K562 (cell line): ENCODE data around the gene RPS17. TPM values are rescaled to one million over a fixed set of nuclear protein-coding genes. Genes with fewer than 3 reads are reported as not detected.

Source experiments
- ATAC-seq: fragments of 200-7000 bp; cut with Tn5 transposase; 3 replicates; pipeline ENCODE4 v1.9.1; 2020; ENCODE audit warnings: moderate library complexity
- BruUV-seq: library from RNA; stranded (reverse); fragments of 400-500 nt; replicated peaks from 2 replicates; lab custom pipeline; 2021; lab: Mats Ljungman, UMichigan
- CTCF ChIA-PET: fragments of 300-600 bp; formaldehyde crosslinking; extraction: SDS; loops from one replicate; lab custom pipeline; 2021; ENCODE audit warnings: low intra/inter-chr PET ratio; lab: Yijun Ruan, JAX
- POLR2A ChIA-PET: fragments of 300-600, 350-650 bp; sonication (Branson Sonifier 250); formaldehyde crosslinking; extraction: SDS; loops from one replicate; lab custom pipeline; 2021; ENCODE audit warnings: antibody characterized with exemption, inconsistent platforms; lab: Yijun Ruan, JAX
- DNase-seq, 4 experiments: peaks; one replicate each; pipeline versions ENCODE4 v3.0.0 to v3.0.0-alpha.2; 2011 to 2018; ENCODE audit warnings: low spot score in 3 of 4, mixed read lengths in 3 of 4; ENCODE audit errors: extremely low read depth in 1 of 4
- FAIRE-seq: peaks from 2 replicates; lab custom pipeline; 2011; peaks lifted over from hg19 to GRCh38; lab: Jason Lieb, UNC
- H2AFZ ChIP-seq: 2 replicates; pipeline ENCODE4 v1.6.0; 2011; ENCODE audit warnings: low read depth, low read length, control low read depth, inconsistent platforms
- H3K27ac ChIP-seq: fragments of 200-600 bp; 3 replicates; pipeline ENCODE4 v1.8.0; 2011; ENCODE audit warnings: low read depth, mild to moderate bottlenecking, control low read depth, inconsistent platforms, low read length, moderate library complexity, mixed read lengths; ENCODE audit errors: extremely low read depth
- H3K27me3 ChIP-seq, 2 experiments: fragments of 300-600 bp in 1 of 2; 2 replicates in 1 of 2; 3 replicates in 1 of 2; pipeline versions ENCODE4 v1.6.0 to v1.8.0; 2011; ENCODE audit warnings: inconsistent platforms in 2 of 2, low read length in 2 of 2, mild to moderate bottlenecking in 1 of 2, mixed read lengths in 1 of 2, moderate library complexity in 1 of 2; ENCODE audit not compliant: control insufficient read depth in 2 of 2, insufficient read depth in 2 of 2
- H3K36me3 ChIP-seq: fragments of 300-600 bp; 3 replicates; pipeline ENCODE4 v1.8.0; 2011; ENCODE audit warnings: mild to moderate bottlenecking, low read length, inconsistent platforms; ENCODE audit not compliant: control insufficient read depth, insufficient read depth
- H3K4me1 ChIP-seq, 2 experiments: fragments of 200-600 bp in 1 of 2; replicated peaks in 1 of 2; 2 replicates in 1 of 2; 3 replicates in 1 of 2; pipeline versions ENCODE4 v1.5.1 to v1.8.0; 2011; ENCODE audit warnings: inconsistent platforms in 2 of 2, low read length in 2 of 2, mild to moderate bottlenecking in 1 of 2, mixed read lengths in 1 of 2, moderate library complexity in 1 of 2; ENCODE audit not compliant: control insufficient read depth in 2 of 2, insufficient read depth in 2 of 2
- H3K4me2 ChIP-seq: 2 replicates; pipeline ENCODE4 v1.6.1; 2011; ENCODE audit warnings: low read length, control low read depth, inconsistent platforms, mixed read lengths; ENCODE audit not compliant: insufficient read depth
- H3K4me3 ChIP-seq: fragments of 200-600 bp; sonication (generic), shearing (Covaris generic); 2 replicates; pipeline ENCODE4 v1.5.1; 2016; ENCODE audit warnings: control low read depth, inconsistent platforms
- H3K79me2 ChIP-seq: fragments of 200-600 bp; 3 replicates; pipeline ENCODE4 v1.8.0; 2011; ENCODE audit warnings: low read length, inconsistent platforms; ENCODE audit not compliant: control insufficient read depth, insufficient read depth
- H3K9ac ChIP-seq, 2 experiments: 2 replicates each; pipeline versions ENCODE4 v1.6.0 to v1.6.1; 2011; ENCODE audit warnings: low read depth in 2 of 2, low read length in 2 of 2, control low read depth in 1 of 2, inconsistent platforms in 1 of 2, mild to moderate bottlenecking in 1 of 2, mixed read lengths in 1 of 2; ENCODE audit not compliant: insufficient read depth in 1 of 2
- H3K9me1 ChIP-seq: one replicate; pipeline ENCODE4 v1.6.0; 2011; ENCODE audit warnings: inconsistent platforms, mild to moderate bottlenecking, low read length, moderate library complexity; ENCODE audit not compliant: control insufficient read depth, insufficient read depth
- H3K9me3 ChIP-seq: replicated peaks from 2 replicates; pipeline ENCODE4 v1.5.1; 2011; ENCODE audit warnings: low read depth, low read length, inconsistent platforms; ENCODE audit not compliant: control insufficient read depth, insufficient read depth
- H4K20me1 ChIP-seq: replicated peaks from 2 replicates; pipeline ENCODE4 v1.6.1; 2011; ENCODE audit warnings: low read length, inconsistent platforms, mixed read lengths; ENCODE audit not compliant: control insufficient read depth, insufficient read depth
- ATF4 ChIP-seq: fragments of 450-650 bp; formaldehyde crosslinking; IDR thresholded peaks from 2 replicates; pipeline ENCODE4 v1.4.0; 2022; ENCODE audit warnings: mild to moderate bottlenecking, moderate library complexity
- ATF7 ChIP-seq: fragments of 450-650 bp; IDR thresholded peaks from 2 replicates; pipeline ENCODE4 v1.7.1; 2014; ENCODE audit warnings: mild to moderate bottlenecking, moderate library complexity
- CEBPG ChIP-seq, 3 experiments: fragments of 200-800 bp in 1 of 3; sonication (Bioruptor generic) in 1 of 3; sonication (generic) in 1 of 3; formaldehyde crosslinking in 1 of 3; IDR thresholded peaks in 2 of 3; conservative IDR thresholded peaks in 1 of 3; 2 replicates each; pipeline versions ENCODE4 v1.6.1 to v1.8.0; 2016 to 2022; ENCODE audit warnings: missing compliant biosample characterization in 2 of 3, missing genetic modification characterization in 2 of 3, mild to moderate bottlenecking in 1 of 3, missing genetic modification reagents in 1 of 3
- CTCF ChIP-seq, 3 experiments: IDR thresholded peaks in 2 of 3; conservative IDR thresholded peaks in 1 of 3; 2 replicates each; pipeline ENCODE4 v1.5.1; 2011 to 2012; ENCODE audit warnings: low read length in 3 of 3, mild to moderate bottlenecking in 3 of 3, control low read depth in 2 of 3, improper control_type of control experiment in 1 of 3, inconsistent platforms in 1 of 3, low read depth in 1 of 3, mixed read lengths in 1 of 3, moderate library complexity in 1 of 3; ENCODE audit not compliant: insufficient read depth in 2 of 3
- DEAF1 ChIP-seq: fragments of 450-650 bp; formaldehyde crosslinking; IDR thresholded peaks from 2 replicates; pipeline ENCODE4 v1.4.0; 2020; ENCODE audit warnings: mild to moderate bottlenecking, moderate library complexity
- FUS ChIP-seq: fragments of 200-400 bp; formaldehyde crosslinking; optimal IDR thresholded peaks from 2 replicates; pipeline ENCODE3; 2017; ENCODE audit warnings: low read depth, low read length
- RAD21 ChIP-seq, 2 experiments: fragments of 250-450 bp in 1 of 2; fragments of 450-650 bp in 1 of 2; sonication (Bioruptor Pico) in 1 of 2; formaldehyde crosslinking in 1 of 2; IDR thresholded peaks in 1 of 2; conservative IDR thresholded peaks in 1 of 2; 2 replicates each; pipeline versions ENCODE4 v1.4.0 to v1.8.0; 2020 to 2022; ENCODE audit warnings: mild to moderate bottlenecking in 2 of 2, moderate library complexity in 1 of 2
- RB1 ChIP-seq: fragments of 450-650 bp; IDR thresholded peaks from 2 replicates; pipeline ENCODE4 v1.6.1; 2017; ENCODE audit warnings: low read depth, mild to moderate bottlenecking
- SMAD4 ChIP-seq: fragments of 250-450 bp; sonication (Bioruptor Pico); conservative IDR thresholded peaks from 2 replicates; pipeline ENCODE4 v1.8.0; 2021; ENCODE audit warnings: inconsistent platforms, mild to moderate bottlenecking, moderate library complexity
- SMC3 ChIP-seq: conservative IDR thresholded peaks from 2 replicates; pipeline ENCODE4 v1.6.1; 2011; ENCODE audit warnings: low read depth, low read length, improper control_type of control experiment; ENCODE audit not compliant: insufficient read depth
- SOX6 ChIP-seq: fragments of 450-650 bp; IDR thresholded peaks from 2 replicates; pipeline ENCODE4 v1.6.1; 2014; ENCODE audit warnings: mild to moderate bottlenecking
- ZBTB26 ChIP-seq: fragments of 450-650 bp; formaldehyde crosslinking; IDR thresholded peaks from 2 replicates; pipeline ENCODE4 v1.4.0; 2022; ENCODE audit warnings: missing genetic modification characterization
- ZNF764 ChIP-seq: fragments of 250-450 bp; sonication (Bioruptor Pico); IDR thresholded peaks from 2 replicates; pipeline ENCODE4 v1.4.0; 2020; ENCODE audit warnings: low read depth, mild to moderate bottlenecking, moderate library complexity
- ZSCAN32 ChIP-seq: fragments of 450-650 bp; formaldehyde crosslinking; IDR thresholded peaks from 2 replicates; pipeline ENCODE4 v1.4.0; 2020; ENCODE audit warnings: mild to moderate bottlenecking, moderate library complexity
- WGBS: fragments of 100-300 bp; shearing (Covaris generic); methylation state at CpG from one replicate; pipeline ENCODE4 v1.1.6; 2016; ENCODE audit warnings: low coverage, mixed read lengths; ENCODE audit not compliant: insufficient coverage; ENCODE audit errors: missing lambda C conversion rate; 5-methylcytosine and 5-hydroxymethylcytosine counted together
- in situ Hi-C: fragments of 300-500 bp; cut with MboI; formaldehyde crosslinking; loops from 4 replicates; pipeline ENCODE4 v1.15.0; 2018; ENCODE audit warnings: inconsistent platforms, mixed read lengths
- intact Hi-C: fragments of 100-400 bp; cut with micrococcal nuclease; formaldehyde crosslinking; loops from 2 replicates; pipeline ENCODE4 v1.14.2; 2022
- polyA plus RNA-seq, 8 experiments: library from polyadenylated mRNA; depleted of rRNA in 4 of 8; stranded (reverse) in 5 of 8; unstranded in 3 of 8; fragments of >200 nt; fragmentation: Nextera tagmentation in 2 of 8; fragmentation: Illumina TruSeq in 1 of 8; extraction: Ambion mirVana in 2 of 8; extraction: Trizol in 1 of 8; gene quantifications; 2 replicates each; pipeline versions ENCODE4 v1.2.1 to v1.2.3, GENCODE V29; 2011 to 2014; ENCODE audit warnings: inconsistent platforms in 1 of 8, missing spikeins in 1 of 8
- total RNA-seq, 7 experiments: library from RNA; depleted of rRNA in 6 of 7; stranded (reverse); fragments of >200 nt in 6 of 7; fragmentation: Illumina TruSeq in 2 of 7; extraction: Trizol in 2 of 7; gene quantifications; 2 replicates each; pipeline versions ENCODE4 v1.2.1 to v1.2.3, GENCODE V29; 2011 to 2021; ENCODE audit warnings: low replicate concordance in 1 of 7

Gene RPS17
- total and polyA plus RNA-seq, 9 of the 15 experiments (the other 6 are each of a cell fraction or from before 2014, with no cell fraction given) = 1,988 to 6,515 (median 5,229) TPM

- ATAC-seq (peak; percentile 81), DNase-seq (peak in 1 of 4 experiments; percentile 18), FAIRE-seq (peak; percentile 59)
- no peak overlapping the region for H3K27ac ChIP-seq
- no peak overlapping the region for H2AFZ ChIP-seq
- H3K9ac ChIP-seq = no peak overlapping the region
- intact Hi-C loops (loop anchor here (2.0 kb wide), 1 partner anchor 416 kb away; no protein-coding TSS in a partner anchor), in situ Hi-C loops (no loop called here)
- POLR2A ChIA-PET = no interaction called here
- WGBS = 48% methylated on average over 3 of the region's 3 CpGs
- H3K4me2 ChIP-seq = no peak overlapping the region
- CTCF ChIA-PET = interaction anchor here (0.6 to 1.6 kb wide), 2 partner anchors 415 to 664 kb away, joined by 3 to 14 read pairs; no protein-coding TSS in a partner anchor
- H3K27me3 ChIP-seq = no peaks in the 10 kb centered on the region
- H3K9me3 ChIP-seq = no peaks in the 10 kb centered on the region
- H4K20me1 ChIP-seq = no peaks in the 10 kb centered on the region
- H3K4me1 ChIP-seq = no peaks in the 10 kb centered on the region
- H3K36me3 ChIP-seq = no peaks in the 10 kb centered on the region
- H3K79me2 ChIP-seq = no peaks in the 10 kb centered on the region
- H3K9me1 ChIP-seq = no peaks in the 10 kb centered on the region
- no peak overlapping the region for H3K4me3 ChIP-seq
- BruUV-seq = no TSS peak
- TF ChIP-seq SMC3 (0 out of 2 replicates have a peak, but pooled peaks have one; percentile 13), RB1 (no peak), ZBTB26 (CRISPR knock-in tag) (no peak), ATF7 (peak; percentile 53; the same call in 1 of the 2 replicates), SOX6 (no peak), CEBPG (CRISPR knock-in tag; IDR thresholded peaks at IDR 0.05) (peak; percentile 64; the same call in 1 of the 2 replicates), CEBPG (tag; conservative IDR thresholded peaks at IDR 0.05 in 1 of 2, IDR thresholded peaks at IDR 0.05 in 1 of 2) (peak; percentile 58 to 89; a peak in 3 of 4 replicates), ATF4 (CRISPR knock-in tag) (peak; percentile 62; the same call in 1 of the 2 replicates), FUS (no peak), CTCF (IDR thresholded peaks at IDR 0.05 in 2 of 3, conservative IDR thresholded peaks at IDR 0.05 in 1 of 3; ENCODE audit: insufficient read depth in 2 of 3, low read depth in 1 of 3, low read length in 3 of 3) (peak in 2 of 3 experiments; percentile 43 to 55; a peak in 4 of 6 replicates), ZNF764 (CRISPR knock-in tag) (no peak), SMAD4 (CRISPR knock-in tag) (peak; percentile 67; the same call in 1 of the 2 replicates), RAD21 (CRISPR knock-in tag; conservative IDR thresholded peaks at IDR 0.05 in 1 of 2, IDR thresholded peaks at IDR 0.05 in 1 of 2) (peak; percentile 50 to 60), DEAF1 (CRISPR knock-in tag) (no peak), ZSCAN32 (CRISPR knock-in tag) (0 out of 2 replicates have a peak, but pooled peaks have one; percentile 50)
Observed at GRCh38 chr15:82585072-82585471, 44.8 kb upstream of the RPS17 start.
